LNCAP (cell line): Measurements from ENCODE around the gene HNRNPR.

ENCODE experiments used
- TF ChIP-seq, protein P1 (sequence below): fragments of 450-650 bp; IDR thresholded peaks from 2 replicates; pipeline ENCODE4 v1.5.1; 2017; ENCODE audit warnings: mild to moderate bottlenecking

HNRNPR gene

DNA sequence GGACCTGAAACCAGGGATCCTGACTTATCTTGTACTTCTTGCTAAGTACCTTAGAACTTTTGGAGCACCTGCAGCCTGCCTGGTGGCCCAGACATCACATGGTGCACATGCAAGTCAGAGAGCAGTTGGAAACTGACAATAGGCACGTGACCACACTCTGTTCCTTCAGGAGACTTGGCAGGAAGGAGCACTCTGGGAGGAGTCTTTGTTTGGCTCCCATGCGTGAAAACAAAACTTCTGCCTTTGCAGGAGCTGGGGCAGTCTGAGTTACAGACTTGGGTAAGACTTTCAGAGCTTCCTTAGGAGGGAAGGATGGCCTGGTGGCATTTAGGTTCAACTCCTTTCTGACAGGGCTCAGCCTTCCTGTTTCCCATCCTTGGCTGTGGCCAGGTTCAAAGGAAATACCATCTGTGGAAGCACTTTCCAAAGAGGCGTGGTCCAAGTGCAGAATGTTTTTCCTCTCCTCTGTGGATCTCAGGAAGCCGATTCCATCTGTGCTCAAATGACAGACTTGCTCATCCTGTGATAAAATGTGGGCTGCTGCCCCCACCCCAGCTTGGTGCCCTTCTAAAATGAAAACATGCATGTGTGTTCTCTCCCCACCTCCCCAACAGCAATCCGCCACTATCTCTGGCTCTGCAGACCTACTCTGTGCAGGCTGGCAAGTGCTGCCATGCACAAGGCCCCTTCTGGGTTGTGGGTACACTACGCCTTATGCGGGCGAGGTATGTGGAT lies 39.7 kb upstream of the HNRNPR start:
- TF ChIP-seq, protein P1, sequence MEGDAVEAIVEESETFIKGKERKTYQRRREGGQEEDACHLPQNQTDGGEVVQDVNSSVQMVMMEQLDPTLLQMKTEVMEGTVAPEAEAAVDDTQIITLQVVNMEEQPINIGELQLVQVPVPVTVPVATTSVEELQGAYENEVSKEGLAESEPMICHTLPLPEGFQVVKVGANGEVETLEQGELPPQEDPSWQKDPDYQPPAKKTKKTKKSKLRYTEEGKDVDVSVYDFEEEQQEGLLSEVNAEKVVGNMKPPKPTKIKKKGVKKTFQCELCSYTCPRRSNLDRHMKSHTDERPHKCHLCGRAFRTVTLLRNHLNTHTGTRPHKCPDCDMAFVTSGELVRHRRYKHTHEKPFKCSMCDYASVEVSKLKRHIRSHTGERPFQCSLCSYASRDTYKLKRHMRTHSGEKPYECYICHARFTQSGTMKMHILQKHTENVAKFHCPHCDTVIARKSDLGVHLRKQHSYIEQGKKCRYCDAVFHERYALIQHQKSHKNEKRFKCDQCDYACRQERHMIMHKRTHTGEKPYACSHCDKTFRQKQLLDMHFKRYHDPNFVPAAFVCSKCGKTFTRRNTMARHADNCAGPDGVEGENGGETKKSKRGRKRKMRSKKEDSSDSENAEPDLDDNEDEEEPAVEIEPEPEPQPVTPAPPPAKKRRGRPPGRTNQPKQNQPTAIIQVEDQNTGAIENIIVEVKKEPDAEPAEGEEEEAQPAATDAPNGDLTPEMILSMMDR, result no peak

GRCh38 chr1:23381233-23381885 lies 37.3 kb upstream of the HNRNPR start:
- TF ChIP-seq, protein P1, result no peak

DNA sequence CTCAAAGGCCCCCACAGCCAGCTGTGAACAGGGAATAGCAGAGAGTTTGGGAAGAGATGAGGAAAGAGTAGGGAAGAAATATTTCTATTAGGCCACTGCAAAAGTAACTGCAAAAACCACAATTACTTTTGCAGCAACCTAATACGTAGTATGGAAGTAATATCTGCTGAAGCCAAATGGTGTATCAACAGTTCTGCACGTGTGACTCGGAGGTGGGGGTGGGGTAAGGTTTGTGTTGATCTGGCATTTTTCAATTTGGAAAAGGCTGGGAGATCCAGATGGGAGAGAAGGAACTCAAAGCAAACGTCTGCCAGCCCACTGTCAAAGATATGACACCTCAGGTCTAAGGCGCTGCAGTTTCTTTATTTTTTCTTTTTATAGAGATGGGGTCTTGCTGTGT lies 36.6 kb upstream of the HNRNPR start:
- TF ChIP-seq, protein P1, result no peak

- TF ChIP-seq, protein P1, result no peak
Measured at GRCh38 chr1:23376890-23377811, 33.1 kb upstream of the HNRNPR start.

GRCh38 chr1:23371987-23372880 lies 28.1 kb upstream of the HNRNPR start:
- TF ChIP-seq, protein P1, result no peak

- TF ChIP-seq, protein P1, result no peak
Measured at GRCh38 chr1:23370709-23371584, 26.9 kb upstream of the HNRNPR start.
